Ovary (tissue), 9 donors: ENCODE results near the gene PSMB1. TPM values are rescaled to one million over a fixed set of nuclear protein-coding genes. Genes with fewer than 3 reads are reported as not detected.

Source experiments
- DNase-seq, 5 donors: peaks; one replicate each; pipeline ENCODE4 v3.0.0-alpha.2; 2019 to 2020
- H3K27ac ChIP-seq, 2 donors: fragments of 200-600 bp; one replicate each; pipeline versions ENCODE4 v1.5.1 to v1.8.0; 2019 to 2022
- H3K27me3 ChIP-seq: fragments of 200-600 bp; one replicate; pipeline ENCODE4 v1.8.0; 2022
- H3K36me3 ChIP-seq: fragments of 200-600 bp; sonication (generic); one replicate; pipeline ENCODE4 v1.5.1; 2019
- H3K4me1 ChIP-seq: one replicate; pipeline ENCODE4 v1.8.1; 2013; ENCODE audit warnings: mild to moderate bottlenecking, moderate library complexity; ENCODE audit not compliant: insufficient read depth
- H3K4me3 ChIP-seq: fragments of 200-600 bp; sonication (generic); one replicate; pipeline ENCODE4 v1.5.1; 2017
- H3K9me3 ChIP-seq, 2 donors: fragments of 200-600 bp in 1 of 2; sonication (generic) in 1 of 2; one replicate each; pipeline versions ENCODE4 v1.5.1 to v1.8.1; 2013 to 2019; ENCODE audit warnings: mild to moderate bottlenecking in 1 of 2, moderate library complexity in 1 of 2
- EP300 ChIP-seq: sonication (generic); formaldehyde crosslinking; IDR thresholded peaks from one replicate; pipeline ENCODE4 v1.6.1; 2017; ENCODE audit warnings: antibody characterized with exemption
- POLR2A ChIP-seq: fragments of 450-650 bp; IDR thresholded peaks from one replicate; pipeline ENCODE4 v1.6.1; 2017; ENCODE audit warnings: antibody characterized with exemption, mild to moderate bottlenecking, moderate library complexity
- WGBS, 3 donors: extraction: QIAGEN DNeasy Blood & Tissue Kit in 1 of 3; methylation state at CpG; one replicate each; pipeline versions ENCODE4 v1.1.5 to v1.1.7; 2013 to 2017; 5-methylcytosine and 5-hydroxymethylcytosine counted together
- intact Hi-C, 4 donors: fragments of 100-400 bp; cut with DNase I; formaldehyde crosslinking; loops; one replicate each; pipeline versions ENCODE4 v1.11.0 to v1.15.1; 2022 to 2023
- polyA plus RNA-seq, 2 donors: library from polyadenylated mRNA; stranded (reverse); fragments of 200-250 nt in 1 of 2; fragments of 350-450 nt in 1 of 2; fragmentation: Illumina TruSeq in 1 of 2; extraction: RNeasy Lipid Tissue Mini Kit (QIAGEN cat#74804) in 1 of 2; gene quantifications; one replicate each; pipeline ENCODE4 v1.2.3, GENCODE V29; 2013 to 2014
- total RNA-seq, 7 donors: library from RNA; depleted of rRNA in 2 of 7; stranded (reverse); fragments of >200 nt in 2 of 7; fragmentation: NEBNext Ultra II Directional in 3 of 7; extraction: Animal tissue kit (Norgen Biotek cat#: 25700) in 3 of 7; gene quantifications; one replicate each; pipeline versions ENCODE4 v1.1.0 to v1.2.4, GENCODE V29; 2016 to 2023
- TF ChIP-seq, protein P1 (sequence below), 3 donors: fragments of 450-650 bp in 2 of 3; fragments of 200-600 bp in 1 of 3; IDR thresholded peaks; one replicate each; pipeline versions ENCODE4 v1.5.1 to v1.8.0; 2016 to 2022; ENCODE audit warnings: antibody characterized with exemption in 3 of 3, mild to moderate bottlenecking in 1 of 3
- donor health status: DM: no; HTN: no; CAD: no; lungs with moderate emphysema.
- donor health status: DM: no; HTN: no; CAD: no.
- donor health status: Bipolar disorder and iron deficiency.
- donor health status: DM: yes; HTN: yes; CAD: no.
- donor health status: DM: no; HTN: no; CAD: no.
- donor health status: DM: yes; HTN: yes; CAD: no.

PSMB1 gene
- total and polyA plus RNA-seq, 9 donors: 110 to 211 (median 127) TPM

DNA sequence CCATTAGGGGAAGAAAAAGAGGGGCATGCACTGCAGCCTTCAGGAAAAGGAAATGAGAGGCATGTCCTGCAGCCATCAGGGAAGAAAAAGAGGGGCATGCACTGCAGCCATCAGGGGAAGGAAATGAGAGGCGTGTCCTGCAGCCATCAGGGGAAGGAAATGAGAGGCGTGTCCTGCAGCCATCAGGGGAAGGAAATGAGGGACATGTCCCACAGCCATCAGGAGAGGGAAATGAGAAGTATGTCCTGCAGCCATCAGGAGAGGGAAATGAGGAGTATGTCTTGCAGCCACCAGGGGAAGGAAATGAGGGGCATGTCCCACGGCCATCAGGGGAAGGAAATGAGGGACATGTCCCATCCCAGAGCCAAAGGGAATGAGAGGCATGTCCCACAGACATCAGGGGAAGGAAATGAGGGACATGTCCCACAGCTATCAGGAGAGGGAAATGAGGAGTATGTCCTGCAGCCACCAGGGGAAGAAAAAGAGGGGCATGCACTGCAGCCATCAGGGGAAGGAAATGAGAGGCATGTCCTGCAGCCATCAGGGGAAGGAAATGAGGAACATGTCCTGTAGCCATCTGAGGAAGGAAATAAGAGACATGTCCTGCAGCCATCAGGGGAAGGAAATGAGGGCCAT, 52.0 kb downstream of the PSMB1 start:
- peaks cover 0 to 4% of the 10 kb centered on the region in 2 donors for H3K9me3 ChIP-seq
- 64 to 71% (median 71%) methylated on average over 3 of the region's 3 CpGs for WGBS, 3 donors
- TF ChIP-seq EP300 (no peak), POLR2A (no peak)
- TF ChIP-seq, protein P1, sequence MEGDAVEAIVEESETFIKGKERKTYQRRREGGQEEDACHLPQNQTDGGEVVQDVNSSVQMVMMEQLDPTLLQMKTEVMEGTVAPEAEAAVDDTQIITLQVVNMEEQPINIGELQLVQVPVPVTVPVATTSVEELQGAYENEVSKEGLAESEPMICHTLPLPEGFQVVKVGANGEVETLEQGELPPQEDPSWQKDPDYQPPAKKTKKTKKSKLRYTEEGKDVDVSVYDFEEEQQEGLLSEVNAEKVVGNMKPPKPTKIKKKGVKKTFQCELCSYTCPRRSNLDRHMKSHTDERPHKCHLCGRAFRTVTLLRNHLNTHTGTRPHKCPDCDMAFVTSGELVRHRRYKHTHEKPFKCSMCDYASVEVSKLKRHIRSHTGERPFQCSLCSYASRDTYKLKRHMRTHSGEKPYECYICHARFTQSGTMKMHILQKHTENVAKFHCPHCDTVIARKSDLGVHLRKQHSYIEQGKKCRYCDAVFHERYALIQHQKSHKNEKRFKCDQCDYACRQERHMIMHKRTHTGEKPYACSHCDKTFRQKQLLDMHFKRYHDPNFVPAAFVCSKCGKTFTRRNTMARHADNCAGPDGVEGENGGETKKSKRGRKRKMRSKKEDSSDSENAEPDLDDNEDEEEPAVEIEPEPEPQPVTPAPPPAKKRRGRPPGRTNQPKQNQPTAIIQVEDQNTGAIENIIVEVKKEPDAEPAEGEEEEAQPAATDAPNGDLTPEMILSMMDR (IDR thresholded peaks at IDR 0.05): no peak
- no peak overlapping the region for H3K27ac ChIP-seq
- no peak for DNase-seq
- H3K4me1 ChIP-seq: no peaks in the 10 kb centered on the region
- H3K27me3 ChIP-seq: no peaks in the 10 kb centered on the region
- H3K36me3 ChIP-seq: no peaks in the 10 kb centered on the region
- intact Hi-C loops: loop anchor here in 1 of 4 donors (10.0 kb wide), 1 partner anchor 536 kb away; no protein-coding TSS in a partner anchor
- no peak overlapping the region for H3K4me3 ChIP-seq

DNA sequence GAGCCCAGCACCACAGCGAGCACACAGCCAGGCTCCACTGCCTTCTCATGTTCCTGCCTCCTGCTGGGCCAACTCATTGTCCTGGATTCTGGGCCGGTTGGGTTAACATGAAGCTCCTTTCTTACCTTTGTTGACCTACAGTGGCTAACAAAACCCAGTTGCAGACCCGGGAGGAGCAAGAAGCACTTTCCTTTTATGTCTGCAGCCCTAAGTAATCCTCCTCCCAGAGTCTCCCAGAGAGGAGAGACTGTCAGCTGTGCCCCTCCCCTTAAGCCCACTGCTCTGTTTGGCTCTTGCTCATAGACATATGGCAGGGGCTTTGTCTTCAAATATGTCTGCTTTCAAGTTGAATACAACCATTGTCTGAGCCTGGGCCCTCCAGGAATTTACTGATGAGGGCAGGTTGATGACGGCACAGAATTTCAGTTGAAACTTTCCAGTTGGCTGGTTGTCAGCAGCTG, 55.2 kb downstream of the PSMB1 start:
- Histone ChIP-seq H3K4me3 (no peak overlapping the region), H3K4me1 (no peaks in the 10 kb centered on the region), H3K9me3 (peaks cover 0 to 4% of the 10 kb centered on the region in 2 donors), H3K27ac (no peak overlapping the region), H3K36me3 (no peaks in the 10 kb centered on the region), H3K27me3 (no peaks in the 10 kb centered on the region)
- intact Hi-C loops: no loop called here
- 15 to 24% (median 18%) methylated on average over 4 of the region's 4 CpGs for WGBS, 3 donors
- TF ChIP-seq EP300: no peak
- no peak for TF ChIP-seq POLR2A
- TF ChIP-seq, protein P1 (IDR thresholded peaks at IDR 0.05): no peak
- DNase-seq: no peak

DNA sequence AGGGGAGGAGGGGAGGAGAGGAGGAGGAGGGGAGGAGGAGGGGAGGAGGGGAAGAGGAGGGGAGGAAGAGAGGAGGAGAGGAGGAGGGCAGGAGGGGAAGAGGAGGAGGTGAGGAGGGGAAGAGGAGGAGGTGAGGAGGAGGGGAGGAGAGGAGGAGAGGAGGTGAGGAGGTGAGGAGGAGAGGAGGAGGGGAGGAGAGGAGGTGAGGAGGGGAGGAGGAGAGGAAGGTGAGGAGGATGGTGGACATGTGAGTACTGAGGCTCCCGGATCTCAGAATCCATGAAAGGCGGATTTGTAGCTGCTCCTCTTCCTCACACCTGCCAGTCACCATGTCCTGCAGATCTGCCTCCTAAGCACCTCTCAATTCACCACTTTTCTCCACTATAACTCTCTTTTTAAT, 59.8 kb downstream of the PSMB1 start:
- TF ChIP-seq POLR2A (no peak), EP300 (no peak)
- TF ChIP-seq, protein P1 (IDR thresholded peaks at IDR 0.05): no peak
- DNase-seq: no peak
- intact Hi-C loops: no loop called here
- Histone ChIP-seq H3K36me3 (no peaks in the 10 kb centered on the region), H3K4me3 (no peak overlapping the region), H3K9me3 (no peaks in the 10 kb centered on the region), H3K4me1 (no peaks in the 10 kb centered on the region), H3K27me3 (no peaks in the 10 kb centered on the region), H3K27ac (no peak overlapping the region)
- 90 to 92% (median 91%) methylated on average over 2 of the region's 2 CpGs for WGBS, 3 donors

GRCh38 chr6:170490259-170490658, 62.8 kb downstream of the PSMB1 start:
- Histone ChIP-seq H3K27ac (no peak overlapping the region), H3K9me3 (no peaks in the 10 kb centered on the region), H3K4me1 (no peaks in the 10 kb centered on the region), H3K27me3 (no peaks in the 10 kb centered on the region), H3K36me3 (no peaks in the 10 kb centered on the region), H3K4me3 (no peak overlapping the region)
- 62 to 65% (median 64%) methylated on average over 4 of the region's 4 CpGs for WGBS, 3 donors
- no peak for DNase-seq
- intact Hi-C loops: no loop called here
- TF ChIP-seq POLR2A: no peak
- TF ChIP-seq, protein P1 (IDR thresholded peaks at IDR 0.05): no peak
- no peak for TF ChIP-seq EP300
